CD4-positive, alpha-beta T cell treated with Interferon alpha-2 for 1 hour (primary cell): ENCODE results near the gene PKDCC.
"Not testable (repeated sequence)": the region's sequence is repeated elsewhere in the genome, so short reads cannot be mapped to it uniquely, and the experiment has no call there.

Experiments used
- DNase-seq, 2 donors: peaks; one replicate each; pipeline ENCODE4 v3.0.0-alpha.2; 2020 to 2022

The PKDCC gene

GRCh38 chr2:42030829-42031228, 17.0 kb upstream of the PKDCC start:
- no peak for DNase-seq

- DNase-seq = no peak
Observed at GRCh38 chr2:42031281-42032223, 16.3 kb upstream of the PKDCC start.

GRCh38 chr2:42032224-42032620, 15.6 kb upstream of the PKDCC start:
- DNase-seq = no peak

GRCh38 chr2:42032745-42033144, 15.1 kb upstream of the PKDCC start:
- DNase-seq = no peak

- DNase-seq = not testable (repeated sequence)
Observed at GRCh38 chr2:42034096-42034495, 13.7 kb upstream of the PKDCC start.

GRCh38 chr2:42035241-42035640, 12.6 kb upstream of the PKDCC start:
- no peak for DNase-seq

- no peak for DNase-seq
Observed at GRCh38 chr2:42036413-42036812, 11.4 kb upstream of the PKDCC start.

- no peak for DNase-seq
Observed at GRCh38 chr2:42036940-42037339, 10.9 kb upstream of the PKDCC start.

GRCh38 chr2:42040643-42041278, 7.1 kb upstream of the PKDCC start:
- no peak for DNase-seq

- no peak for DNase-seq
Observed at GRCh38 chr2:42041377-42042127, 6.3 kb upstream of the PKDCC start.

GRCh38 chr2:42042631-42043355, 5.0 kb upstream of the PKDCC start:
- no peak for DNase-seq

GRCh38 chr2:42043789-42044394, 3.9 kb upstream of the PKDCC start:
- no peak for DNase-seq

- no peak for DNase-seq
Observed at GRCh38 chr2:42044939-42045338, 2.9 kb upstream of the PKDCC start.

- DNase-seq = no peak
Observed at GRCh38 chr2:42045352-42045751, 2.5 kb upstream of the PKDCC start.

GRCh38 chr2:42045848-42046748, 1.7 kb upstream of the PKDCC start:
- no peak for DNase-seq

GRCh38 chr2:42046819-42047487, 868 bp upstream of the PKDCC start:
- no peak for DNase-seq

GRCh38 chr2:42048299-42049220, 739 bp downstream of the PKDCC start:
- DNase-seq = no peak

- no peak for DNase-seq
Observed at GRCh38 chr2:42049221-42050009, 1.6 kb downstream of the PKDCC start.
